PFSK-1 (cell line): ENCODE data around the gene COL8A1.

Experiments used
- FOXP2 ChIP-seq: optimal IDR thresholded peaks from 2 replicates; pipeline ENCODE3; 2011; ENCODE audit warnings: borderline replicate concordance, control low read depth, inconsistent platforms; ENCODE audit not compliant: insufficient read depth; ENCODE audit errors: extremely low read length, extremely low read depth
- POLR2AphosphoS5 ChIP-seq: IDR thresholded peaks from 2 replicates; pipeline ENCODE4 v1.6.1; 2012; ENCODE audit warnings: low read depth, mild to moderate bottlenecking, control low read depth, low read length, moderate library complexity
- REST ChIP-seq, 2 experiments: IDR thresholded peaks; 2 replicates each; pipeline versions ENCODE4 v1.6.1 to v1.8.0; 2011 to 2012; ENCODE audit warnings: low read depth in 2 of 2, low read length in 2 of 2, control low read depth in 1 of 2, inconsistent platforms in 1 of 2, mild to moderate bottlenecking in 1 of 2, moderate library complexity in 1 of 2; ENCODE audit not compliant: insufficient read depth in 1 of 2
- SIN3A ChIP-seq: IDR thresholded peaks from 2 replicates; pipeline ENCODE4 v1.6.1; 2012; ENCODE audit warnings: mild to moderate bottlenecking, low read length, moderate library complexity, borderline replicate concordance; ENCODE audit not compliant: insufficient read depth
- TAF1 ChIP-seq: IDR thresholded peaks from 2 replicates; pipeline ENCODE4 v1.6.1; 2012; ENCODE audit warnings: low read length, control low read depth, borderline replicate concordance; ENCODE audit not compliant: insufficient read depth

COL8A1 gene

DNA sequence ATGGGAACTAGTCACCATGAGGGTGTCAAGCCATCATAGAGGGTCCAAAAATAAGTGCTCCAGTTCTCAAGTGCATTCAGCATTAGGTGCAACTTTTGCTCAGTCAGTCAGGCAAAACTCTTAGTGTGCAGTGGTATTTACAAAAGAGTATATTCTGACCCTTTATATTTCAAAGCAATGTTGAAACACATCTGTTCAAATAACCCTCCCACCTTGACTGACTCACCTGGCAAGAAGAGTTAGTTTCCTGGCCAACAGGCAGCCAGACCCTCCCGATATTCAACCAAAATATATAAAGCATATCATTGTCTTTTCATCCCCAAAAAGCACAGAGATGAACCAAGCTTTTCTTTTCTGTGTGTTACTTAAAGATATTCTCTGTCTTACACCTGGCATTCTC lies 7.6 kb upstream of the COL8A1 start:
- TF ChIP-seq TAF1 (no peak), SIN3A (no peak), REST (IDR thresholded peaks at IDR 0.05; ENCODE audit: insufficient read depth in 1 of 2, low read depth in 2 of 2, low read length in 2 of 2) (no peak), POLR2AphosphoS5 (no peak), FOXP2 (no peak)

DNA sequence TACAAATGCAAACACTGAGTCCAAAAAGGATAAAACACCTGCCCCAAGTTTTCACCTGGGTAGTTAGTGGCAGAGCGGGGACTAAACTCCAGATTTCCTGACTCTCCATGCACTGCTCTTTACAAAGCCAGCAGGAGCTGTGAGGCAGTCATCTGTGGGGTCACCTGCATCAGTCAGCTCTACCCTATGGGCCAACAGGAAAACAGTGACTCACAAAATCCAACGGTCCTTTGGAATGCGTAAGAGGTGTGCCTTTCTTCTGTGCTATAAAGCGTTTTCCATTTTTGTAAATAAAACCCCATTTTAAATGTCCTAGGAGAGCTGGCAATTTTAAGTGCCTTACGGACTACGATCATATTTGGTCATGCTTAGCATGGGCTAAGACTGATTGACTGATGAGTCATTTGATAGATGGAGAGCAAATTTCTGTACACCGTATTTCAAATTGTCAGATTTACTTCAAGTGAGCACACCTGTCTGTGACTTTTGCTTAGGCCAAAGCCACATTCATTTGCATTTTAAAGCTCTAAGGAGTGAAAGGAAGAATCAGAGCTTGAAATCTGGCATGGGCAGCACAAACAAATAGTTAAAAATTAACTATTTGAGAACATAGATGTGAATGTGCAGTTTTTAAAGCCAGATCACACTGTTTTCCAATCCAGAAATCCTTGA lies 4.4 kb upstream of the COL8A1 start:
- no peak for TF ChIP-seq FOXP2

GRCh38 chr3:99634881-99635280 lies 3.5 kb upstream of the COL8A1 start:
- TF ChIP-seq POLR2AphosphoS5 (no peak), TAF1 (no peak), FOXP2 (no peak), SIN3A (no peak), REST (IDR thresholded peaks at IDR 0.05; ENCODE audit: insufficient read depth in 1 of 2, low read depth in 2 of 2, low read length in 2 of 2) (no peak)

- TF ChIP-seq SIN3A: no peak
- no peak for TF ChIP-seq FOXP2
- no peak for TF ChIP-seq REST (IDR thresholded peaks at IDR 0.05; ENCODE audit: insufficient read depth in 1 of 2, low read depth in 2 of 2, low read length in 2 of 2)
- no peak for TF ChIP-seq TAF1
- TF ChIP-seq POLR2AphosphoS5: no peak
These were observed 3.0 kb upstream of the COL8A1 start for GRCh38 chr3:99635348-99635747.

DNA sequence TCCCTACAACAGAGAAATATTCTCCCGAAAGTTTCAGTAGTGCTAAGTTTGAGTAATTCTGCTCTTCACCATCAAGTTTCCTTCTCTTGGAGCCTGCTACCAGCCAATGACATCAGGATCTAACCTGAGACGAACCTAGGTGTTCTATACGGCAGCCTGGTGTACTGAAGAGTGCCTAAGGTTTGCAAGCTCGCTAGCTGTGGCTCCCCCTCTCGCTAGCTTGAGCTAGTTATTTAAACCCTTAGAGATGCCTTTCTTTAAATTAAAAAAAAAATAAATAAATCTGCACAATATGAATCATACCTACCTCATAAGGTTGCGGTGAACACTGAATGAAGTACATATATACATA lies 1.4 kb upstream of the COL8A1 start:
- TF ChIP-seq SIN3A (no peak), POLR2AphosphoS5 (no peak), REST (IDR thresholded peaks at IDR 0.05; ENCODE audit: insufficient read depth in 1 of 2, low read depth in 2 of 2, low read length in 2 of 2) (no peak), TAF1 (no peak), FOXP2 (no peak)
